HG03565 (cell line): ENCODE data around the gene DEF6.

Source experiments
- ATAC-seq: cut with Tn5 transposase; IDR thresholded peaks from one replicate; pipeline ENCODE4 v1.9.1; 2021; ENCODE audit warnings: mild to moderate bottlenecking, moderate library complexity; ENCODE audit not compliant: unreplicated experiment

The DEF6 gene

DNA sequence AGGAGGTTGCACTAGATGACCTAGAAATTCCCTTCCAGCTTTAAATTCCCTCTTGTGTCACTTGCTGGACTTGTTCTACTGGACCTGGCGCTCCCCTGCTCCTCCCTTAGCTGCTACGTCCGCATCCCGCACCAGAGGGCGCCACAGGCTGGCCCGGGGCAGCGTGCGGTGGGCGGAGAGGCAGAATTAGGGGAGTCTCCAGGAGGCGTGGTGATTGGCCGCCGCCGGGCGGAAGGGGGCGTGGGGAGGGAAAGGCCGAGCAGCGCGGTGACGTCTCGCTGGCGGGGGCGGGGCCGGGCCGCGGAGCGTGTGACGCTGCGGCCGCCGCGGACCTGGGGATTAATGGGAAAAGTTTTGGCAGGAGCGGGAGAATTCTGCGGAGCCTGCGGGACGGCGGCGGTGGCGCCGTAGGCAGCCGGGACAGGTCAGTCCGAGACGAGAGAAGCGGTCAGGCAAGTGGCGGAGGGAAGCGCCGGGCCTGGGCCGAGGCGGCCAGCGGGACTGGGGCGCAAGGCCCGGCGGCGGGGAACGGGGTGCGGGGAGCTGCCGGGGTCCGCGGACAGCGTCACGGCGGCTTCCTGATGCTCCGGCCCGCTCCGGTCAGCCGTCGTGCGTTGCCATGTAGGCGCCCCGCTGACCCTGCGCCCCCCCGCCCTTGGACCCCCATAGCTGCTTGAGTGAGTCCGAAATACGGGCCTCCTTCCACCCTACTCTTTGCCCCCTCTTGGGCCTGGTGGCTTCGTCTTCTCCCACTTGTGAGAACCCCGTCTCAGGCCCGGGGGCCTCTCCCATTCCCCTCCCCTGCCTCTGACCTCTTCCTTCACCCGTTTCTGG, 44.9 kb downstream of the DEF6 start, which contains the start of gene PPARD:
Gene PPARD (plus strand): TSS at position 301 of the 834 bp plus-strand sequence. CDS start 68,530 bp downstream, outside the sequence.
- ATAC-seq = peak; percentile 91

- no peak for ATAC-seq
These were observed 45.6 kb downstream of the DEF6 start for GRCh38 chr6:35343092-35343834.

GRCh38 chr6:35343835-35344550, 46.4 kb downstream of the DEF6 start:
- no peak for ATAC-seq

GRCh38 chr6:35351422-35351821, 53.8 kb downstream of the DEF6 start:
- ATAC-seq = no peak

DNA sequence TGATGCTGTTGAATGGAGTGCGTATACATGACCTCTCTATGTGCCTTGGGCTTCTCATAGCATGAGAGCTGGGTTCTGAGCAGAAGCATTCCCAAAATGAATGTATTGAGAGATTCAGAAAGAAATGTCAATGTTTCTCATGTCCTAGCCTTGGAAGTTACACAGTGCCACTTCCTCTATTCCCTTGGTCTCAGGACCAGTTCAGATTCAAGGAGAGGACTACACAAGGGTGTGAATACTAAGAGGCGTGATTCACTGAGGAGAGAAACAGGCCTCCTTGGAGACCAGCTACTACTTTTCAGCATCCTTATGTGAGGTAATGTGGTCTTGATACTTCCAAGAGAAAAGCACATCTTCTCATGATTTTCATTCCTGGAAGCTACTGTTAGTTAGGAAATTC, 55.1 kb downstream of the DEF6 start:
- ATAC-seq = no peak

DNA sequence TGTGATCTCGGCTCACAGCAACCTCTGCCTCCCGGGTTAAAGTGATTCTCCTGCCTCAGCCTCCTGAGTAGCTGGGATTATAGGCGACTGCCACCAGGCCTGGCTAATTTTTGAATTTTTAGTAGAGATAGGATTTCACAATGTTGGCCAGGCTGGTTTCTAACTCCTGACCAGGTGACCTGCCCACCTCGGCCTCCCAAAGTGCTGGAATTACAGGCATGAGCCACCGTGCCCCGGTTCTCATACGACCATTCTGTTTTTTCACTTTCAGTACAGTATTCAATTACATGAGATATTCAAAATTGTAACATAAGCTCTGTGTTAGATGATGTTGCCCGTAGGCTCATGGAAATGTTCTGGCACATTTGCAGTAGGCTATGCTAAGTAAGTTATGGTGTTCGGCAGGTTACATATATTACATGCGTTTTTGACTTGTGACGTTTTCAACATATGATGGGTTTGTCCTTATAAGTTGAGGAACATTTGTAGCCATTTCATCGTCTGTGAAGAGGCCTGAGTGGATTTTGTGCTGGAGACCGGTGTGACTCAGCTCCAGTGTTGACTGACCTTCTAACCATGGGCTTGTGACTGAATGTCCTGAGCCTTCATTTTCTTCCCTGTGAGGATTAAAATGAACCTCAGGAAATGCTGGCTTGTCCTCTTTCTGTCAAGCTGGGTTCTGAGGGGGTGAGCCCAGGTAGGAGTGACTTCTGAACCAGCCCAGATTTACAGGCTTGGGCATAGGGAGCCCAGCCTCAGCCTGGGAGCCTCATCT, 56.9 kb downstream of the DEF6 start:
- ATAC-seq = no peak

- no peak for ATAC-seq
These were observed 58.8 kb downstream of the DEF6 start for GRCh38 chr6:35356391-35356790.

DNA sequence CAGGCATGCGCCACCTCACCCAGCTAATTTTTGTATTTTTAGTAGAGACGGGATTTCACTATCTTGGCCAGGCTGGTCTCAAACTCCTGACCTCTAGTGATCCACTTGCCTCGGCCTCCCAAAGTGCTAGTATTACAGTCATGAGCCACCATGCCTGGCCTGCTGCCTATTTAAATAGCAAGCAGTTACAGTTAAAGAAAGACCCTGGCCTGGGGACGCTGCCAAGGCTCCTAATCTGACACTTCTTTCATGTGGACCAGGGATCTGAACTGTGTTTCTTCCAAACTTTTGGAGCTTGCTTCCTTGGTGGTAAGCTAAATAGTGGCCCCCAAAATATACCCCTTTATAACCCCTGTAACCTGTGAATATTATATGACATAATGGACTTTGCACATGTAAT, 60.1 kb downstream of the DEF6 start:
- no peak for ATAC-seq

GRCh38 chr6:35358086-35358485, 60.5 kb downstream of the DEF6 start:
- ATAC-seq = no peak

DNA sequence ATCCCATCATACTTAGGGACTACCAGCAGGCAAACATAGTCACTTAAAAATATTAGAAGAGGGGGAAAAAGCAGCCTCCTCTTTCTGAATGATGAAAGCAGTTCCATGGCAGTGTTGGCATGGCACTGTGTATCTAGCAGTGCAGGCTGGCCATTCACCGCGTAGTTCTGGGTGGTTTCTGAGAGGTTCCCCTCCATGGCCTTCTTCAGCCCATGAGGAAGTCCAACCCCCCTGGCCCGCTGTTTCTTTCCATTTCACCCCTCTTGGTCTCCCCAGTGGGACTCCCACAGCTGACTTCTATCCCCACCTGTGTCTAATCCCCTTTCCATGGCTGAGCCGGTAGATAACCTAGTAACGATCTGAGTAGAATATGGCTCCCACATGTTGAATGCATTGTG, 61.7 kb downstream of the DEF6 start:
- no peak for ATAC-seq

DNA sequence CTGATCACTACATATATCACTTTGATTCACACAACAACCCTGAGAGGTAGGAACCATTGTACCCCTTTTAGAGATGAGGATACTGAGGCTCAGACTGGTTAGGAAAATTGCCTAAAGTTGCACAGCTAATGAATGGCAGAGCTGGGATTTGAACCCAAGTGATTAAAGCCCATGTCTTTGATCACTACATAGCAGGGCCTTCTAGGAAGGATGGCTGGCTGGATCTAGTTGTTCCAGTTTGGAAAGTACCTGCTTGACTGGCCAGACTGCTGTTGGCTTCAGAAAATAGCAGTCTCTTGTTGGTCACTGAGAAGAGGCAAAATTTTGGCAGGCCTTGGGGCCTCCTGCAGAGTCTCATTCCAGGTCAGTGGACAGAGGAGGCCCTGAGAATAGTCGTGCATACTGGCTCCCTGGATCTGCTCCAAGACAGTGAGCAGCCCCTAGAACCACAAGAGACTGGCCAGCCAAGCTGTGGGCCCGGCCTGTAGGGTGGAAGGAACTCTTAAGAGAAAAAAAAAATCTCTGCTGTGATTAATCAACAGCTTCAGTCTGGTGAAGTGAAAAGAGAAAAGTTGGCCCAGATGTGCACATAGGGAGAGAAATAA, 62.2 kb downstream of the DEF6 start:
- no peak for ATAC-seq

GRCh38 chr6:35360349-35361138, 62.9 kb downstream of the DEF6 start:
- ATAC-seq = no peak

GRCh38 chr6:35362200-35362599, 64.6 kb downstream of the DEF6 start:
- ATAC-seq = no peak

GRCh38 chr6:35363293-35363750, 65.7 kb downstream of the DEF6 start:
- no peak for ATAC-seq

DNA sequence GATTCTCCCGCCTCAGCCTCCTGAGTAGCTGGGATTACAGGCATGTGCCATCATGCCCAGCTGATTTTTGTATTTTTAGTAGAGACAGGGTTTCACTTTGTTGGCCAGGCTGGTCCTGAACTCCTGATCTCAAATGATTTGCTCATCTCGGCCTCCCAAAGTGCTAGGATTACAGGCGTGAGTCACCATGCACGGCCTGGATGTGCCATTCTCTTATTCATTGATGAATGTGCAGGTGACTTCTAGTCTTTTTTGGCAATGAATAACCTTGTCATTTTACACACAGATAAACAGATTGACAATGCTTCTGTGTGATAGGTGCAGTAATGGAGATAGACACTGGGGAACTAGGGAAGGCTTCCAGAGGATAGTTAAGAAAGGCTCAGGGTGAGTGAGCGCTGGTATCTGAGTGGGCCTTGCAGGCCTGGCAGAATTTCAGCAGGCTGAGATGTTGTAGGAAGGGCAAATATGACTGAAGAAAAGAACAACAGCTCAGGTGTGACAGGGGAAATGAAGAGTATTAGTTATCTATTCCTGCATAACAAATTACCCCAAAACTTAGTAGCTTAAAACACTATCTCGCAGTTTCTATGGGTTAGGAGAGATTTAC, 68.1 kb downstream of the DEF6 start:
- no peak for ATAC-seq

- ATAC-seq = no peak
These were observed 68.6 kb downstream of the DEF6 start for GRCh38 chr6:35366204-35366596.

DNA sequence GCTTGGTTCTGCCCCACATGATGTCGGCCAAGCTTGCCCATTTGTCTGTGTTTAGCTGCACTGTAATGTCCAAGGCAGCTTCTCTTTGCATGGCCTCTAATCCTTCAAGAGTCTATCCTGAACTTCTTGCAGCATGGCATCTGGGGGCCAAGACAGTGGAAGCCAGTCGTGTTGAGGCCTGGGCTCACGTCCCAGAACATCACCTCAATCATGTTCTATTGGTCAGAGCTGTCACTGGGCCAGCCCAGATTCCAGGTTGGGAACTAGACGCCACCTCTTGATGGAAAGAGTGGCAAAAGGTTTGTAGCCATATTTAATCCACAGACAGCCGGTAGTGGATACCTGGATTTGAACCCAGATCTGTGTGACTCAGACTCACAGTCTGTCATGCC, 70.0 kb downstream of the DEF6 start:
- no peak for ATAC-seq

GRCh38 chr6:35368038-35368887, 70.6 kb downstream of the DEF6 start:
- no peak for ATAC-seq
